A549 treated with AZD9567 at 1 μM for 4 hours (cell line): ENCODE results near the gene KIN. TPM values are rescaled to one million over a fixed set of nuclear protein-coding genes. Genes with fewer than 3 reads are reported as not detected.

Experiments used
- total RNA-seq: library from RNA; stranded (reverse); fragments of 200-300 nt; extraction: Qiagen RNA extraction; gene quantifications from 5 replicates; pipeline ENCODE4 v1.2.3, GENCODE V29; 2022; ENCODE audit not compliant: insufficient read depth

KIN gene
- total RNA-seq: 11.2 to 19.4 TPM (median 13.3 TPM) in 5 replicates

GRCh38 chr10:7787857-7788638, at the start of gene KIN, which contains the start of gene ATP5F1C:
TSS of gene KIN (minus strand) at chr10:7787993. CDS start at chr10:7787933, 60 bp downstream.
TSS of gene ATP5F1C (plus strand) at chr10:7788177. CDS start at chr10:7788208, 31 bp downstream.

GRCh38 chr10:7818295-7819120, 30.7 kb upstream of the KIN start, which contains the start of gene TAF3:
TSS of gene TAF3 (plus strand) at chr10:7818505. CDS start at chr10:7818710, 205 bp downstream.

GRCh38 chr10:7703140-7703539, 84.7 kb downstream of the KIN start, which contains the start of gene ITIH2:
TSS of gene ITIH2 (plus strand) at chr10:7703316. CDS start at chr10:7703435, 119 bp downstream.

Other genes with a start within 250 kb of the KIN start
- gene ITIH5, start 121.0 kb downstream of the KIN start, total RNA-seq: 0.05 to 0.12 TPM (median 0.06 TPM) in 4 of 5 replicates, not detected in the other
- 0.10 to 2.9 TPM (median 0.35 TPM) in 5 replicates for gene ITIH2, start 84.7 kb downstream of the KIN start, total RNA-seq
- gene ATP5F1C, start 184 bp upstream of the KIN start, total RNA-seq: 288 to 360 TPM (median 289 TPM) in 5 replicates
- 7.4 to 8.2 TPM (median 8.1 TPM) in 5 replicates for gene TAF3, start 30.5 kb upstream of the KIN start, total RNA-seq